Stimulated activated CD8-positive, alpha-beta memory T cell treated with anti-CD3 and anti-CD28 coated beads, Interleukin-4, amount 100 ng/mL, for 24 hours (primary cell): ENCODE measurements around the gene SELENON.

Experiments
- DNase-seq: peaks from one replicate; pipeline ENCODE4 v3.0.0-alpha.2; 2020; ENCODE audit warnings: low read depth

The SELENON gene

DNA sequence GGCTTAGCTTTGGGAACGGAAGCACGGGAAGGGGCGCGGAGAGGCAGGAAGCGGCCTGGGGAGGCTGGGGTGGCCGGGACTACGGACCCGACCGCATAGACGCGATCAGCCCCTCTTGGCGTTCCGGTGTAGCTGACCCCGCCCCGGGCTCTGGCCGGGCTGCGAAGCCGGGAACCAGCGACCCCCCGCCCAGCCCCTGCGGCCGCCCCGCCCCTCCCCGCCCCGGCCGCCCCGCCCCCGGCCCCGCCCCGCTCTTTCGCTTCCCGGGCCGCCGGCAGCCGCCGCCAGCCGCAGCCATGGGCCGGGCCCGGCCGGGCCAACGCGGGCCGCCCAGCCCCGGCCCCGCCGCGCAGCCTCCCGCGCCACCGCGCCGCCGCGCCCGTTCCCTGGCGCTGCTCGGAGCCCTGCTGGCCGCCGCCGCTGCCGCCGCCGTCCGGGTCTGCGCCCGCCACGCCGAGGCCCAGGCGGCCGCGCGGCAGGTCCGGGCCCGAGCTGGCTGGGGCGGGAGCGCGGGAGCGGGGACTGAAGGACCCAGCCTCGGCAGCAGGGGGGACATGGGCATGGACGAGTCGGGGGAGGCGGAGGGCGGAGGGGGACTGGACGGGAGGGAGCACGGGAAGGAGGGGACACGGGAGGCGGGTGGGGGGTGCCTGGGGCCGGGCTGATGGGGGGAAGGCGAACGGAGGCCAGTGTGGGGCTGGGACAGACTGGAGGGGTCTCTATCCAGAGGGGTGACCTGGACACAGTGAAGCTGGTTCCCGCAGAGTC, at the start of gene SELENON:
SELENON (plus strand) TSS at position 259 of the 768 bp plus-strand sequence; CDS start at position 297, 38 bp downstream.
- DNase-seq: no peak

DNA sequence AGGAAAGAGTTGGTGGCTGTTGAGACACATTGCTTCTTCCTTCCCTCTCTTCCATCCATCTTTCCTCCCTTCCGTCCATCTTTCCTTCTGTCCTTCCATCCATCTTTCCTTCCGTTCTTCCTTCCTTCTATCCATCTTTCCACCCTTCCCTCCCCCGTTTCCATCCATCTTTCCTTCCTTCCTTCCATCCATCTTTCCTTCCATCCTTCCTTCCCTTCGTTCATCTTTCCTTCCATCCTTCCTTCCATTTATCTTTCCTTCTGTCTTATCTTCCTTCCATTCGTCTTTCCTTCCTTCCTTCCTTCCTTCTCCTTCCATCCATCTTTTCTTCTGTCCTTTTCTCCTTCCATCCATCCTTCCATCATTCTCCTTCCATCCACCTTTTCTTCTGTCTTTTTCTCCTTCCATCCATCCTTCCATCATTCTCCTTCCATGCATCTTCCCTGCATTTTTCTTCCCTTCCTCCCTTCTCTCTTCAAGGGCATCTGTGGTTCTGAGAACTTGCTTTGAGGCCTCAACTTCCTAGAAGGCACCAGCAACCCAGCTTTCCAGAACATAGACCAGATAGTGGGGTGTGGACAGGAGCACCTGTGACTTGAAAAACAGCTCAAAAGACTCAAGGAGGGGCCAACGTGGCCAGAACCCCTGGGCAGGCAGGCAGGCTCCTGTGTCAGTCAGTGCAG, 48.9 kb upstream of the SELENON start:
- DNase-seq: no peak

GRCh38 chr1:25754470-25755181, 45.4 kb upstream of the SELENON start:
- DNase-seq: no peak

- DNase-seq: no peak
Measured at GRCh38 chr1:25755475-25756125, 44.4 kb upstream of the SELENON start.

DNA sequence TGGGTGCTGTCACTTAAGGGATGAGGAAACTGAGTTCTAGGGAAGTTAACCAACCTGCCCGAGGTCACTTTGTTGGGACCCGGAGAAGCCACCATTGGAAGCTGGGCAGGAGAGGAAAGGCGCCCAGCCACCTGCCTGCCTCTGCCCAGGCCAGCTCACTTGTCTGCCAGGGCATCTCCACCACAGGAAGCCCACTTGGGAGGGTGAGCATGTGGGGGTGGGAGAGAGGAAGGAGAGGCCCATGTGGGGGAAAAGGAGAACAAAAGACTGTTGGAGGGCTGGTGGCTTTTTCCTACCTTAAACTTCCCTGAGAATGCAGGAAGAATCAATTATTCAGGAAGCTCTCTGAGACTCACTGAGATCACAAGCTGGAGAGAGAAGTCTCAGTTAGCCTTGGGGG, 43.8 kb upstream of the SELENON start:
- no peak for DNase-seq

DNA sequence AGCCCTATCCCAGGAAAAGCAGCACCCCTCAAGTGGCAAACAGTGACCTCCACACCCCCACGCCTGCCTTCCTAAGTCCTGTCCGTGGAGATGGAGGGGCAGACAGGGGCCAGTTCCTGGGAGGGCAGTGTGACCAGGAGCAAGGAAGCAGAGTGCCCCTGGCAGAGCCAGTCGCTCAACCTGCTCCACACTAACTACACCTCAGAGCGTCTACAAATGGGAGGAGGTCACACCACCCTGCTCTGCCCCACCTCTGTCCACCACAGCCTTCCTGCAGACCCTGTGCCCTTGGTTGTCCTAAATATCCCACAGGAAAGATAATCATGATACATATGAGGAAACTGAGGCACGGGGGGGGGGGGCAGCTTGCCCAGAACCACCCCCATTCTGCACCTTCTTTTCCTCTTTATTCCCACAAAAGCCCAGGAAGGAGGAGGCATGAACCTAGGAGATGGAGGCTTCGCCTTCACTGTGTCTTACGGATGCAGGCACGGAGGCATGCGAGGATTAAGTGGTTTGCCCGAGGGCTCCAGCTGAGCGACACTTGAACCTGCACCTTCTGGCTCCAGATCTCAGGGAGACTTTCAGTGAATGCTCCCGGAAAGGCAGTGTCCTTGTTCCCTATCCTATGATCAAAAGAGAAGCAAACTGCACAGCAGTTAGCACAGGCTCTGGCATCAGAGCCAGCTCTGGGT, 42.7 kb upstream of the SELENON start:
- no peak for DNase-seq

GRCh38 chr1:25757846-25758185, 42.2 kb upstream of the SELENON start:
- DNase-seq: no peak

DNA sequence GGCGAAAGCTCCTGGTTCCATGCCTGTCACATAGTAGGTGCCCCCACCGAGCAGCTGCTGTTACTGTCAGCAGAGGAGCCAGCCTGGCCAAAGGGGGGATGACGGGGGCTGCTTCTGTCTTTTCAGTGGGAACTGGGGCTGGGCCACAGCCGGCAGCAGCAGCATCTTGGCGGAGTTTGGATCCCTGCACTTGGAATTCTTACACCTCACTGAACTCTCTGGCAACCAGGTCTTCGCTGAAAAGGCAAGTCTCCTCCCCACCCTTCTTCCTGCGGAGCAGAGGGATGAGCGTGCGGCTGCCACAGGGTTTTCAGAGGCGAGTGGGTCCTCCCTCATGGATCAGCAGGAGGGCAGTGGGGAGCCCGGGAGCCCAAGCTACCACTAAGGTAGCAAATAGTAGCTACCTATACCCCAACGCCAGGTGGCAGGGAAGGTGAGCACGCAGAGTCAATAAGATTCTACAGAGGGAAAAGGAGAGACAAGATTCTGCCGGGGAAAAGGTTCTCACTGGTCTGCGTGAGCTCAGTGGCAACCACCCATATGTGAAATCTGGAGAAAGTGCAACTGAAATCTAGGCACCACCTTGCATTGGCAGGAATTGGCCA, 41.4 kb upstream of the SELENON start:
- no peak for DNase-seq

GRCh38 chr1:25760122-25760719, 39.8 kb upstream of the SELENON start:
- DNase-seq: no peak

DNA sequence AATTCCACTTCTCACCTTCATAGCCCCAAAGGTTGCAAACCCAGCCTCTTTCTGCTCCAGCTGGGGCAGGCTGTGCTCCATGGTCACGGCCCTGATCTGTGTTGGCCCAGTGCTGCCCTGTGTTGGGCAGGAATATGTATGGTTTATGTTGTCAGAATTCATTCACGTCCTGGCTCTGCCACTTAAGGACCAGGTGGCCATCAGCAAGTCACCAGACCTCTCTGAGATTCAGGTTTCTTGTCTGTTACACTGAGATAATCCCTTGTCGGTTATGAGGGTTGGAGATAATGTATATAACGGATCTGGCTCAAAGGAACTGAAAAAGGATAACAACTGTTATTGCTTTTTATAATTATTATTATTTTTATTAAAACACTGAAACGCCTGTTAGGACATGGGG, 39.1 kb upstream of the SELENON start:
- DNase-seq: no peak

DNA sequence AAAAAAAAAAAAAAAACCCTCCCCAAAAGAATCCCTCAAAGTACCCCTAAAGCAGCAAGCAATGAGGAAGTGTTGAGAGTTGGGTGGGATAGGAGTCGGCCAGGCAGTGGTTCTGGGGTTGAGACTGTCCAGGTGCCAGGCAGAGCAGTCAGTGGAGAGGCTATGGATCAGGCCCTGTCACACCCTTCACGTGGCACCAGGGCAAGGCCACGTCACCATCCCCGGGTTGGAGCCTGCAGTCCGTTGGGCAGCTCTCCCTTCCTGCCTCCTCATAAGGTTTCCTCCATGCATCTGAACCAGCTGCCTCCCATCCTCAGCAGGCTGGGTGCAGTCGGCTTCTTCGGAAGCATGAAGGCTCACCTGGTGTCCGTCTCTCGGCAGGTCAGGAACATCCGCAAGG, 36.5 kb upstream of the SELENON start:
- DNase-seq: no peak

DNA sequence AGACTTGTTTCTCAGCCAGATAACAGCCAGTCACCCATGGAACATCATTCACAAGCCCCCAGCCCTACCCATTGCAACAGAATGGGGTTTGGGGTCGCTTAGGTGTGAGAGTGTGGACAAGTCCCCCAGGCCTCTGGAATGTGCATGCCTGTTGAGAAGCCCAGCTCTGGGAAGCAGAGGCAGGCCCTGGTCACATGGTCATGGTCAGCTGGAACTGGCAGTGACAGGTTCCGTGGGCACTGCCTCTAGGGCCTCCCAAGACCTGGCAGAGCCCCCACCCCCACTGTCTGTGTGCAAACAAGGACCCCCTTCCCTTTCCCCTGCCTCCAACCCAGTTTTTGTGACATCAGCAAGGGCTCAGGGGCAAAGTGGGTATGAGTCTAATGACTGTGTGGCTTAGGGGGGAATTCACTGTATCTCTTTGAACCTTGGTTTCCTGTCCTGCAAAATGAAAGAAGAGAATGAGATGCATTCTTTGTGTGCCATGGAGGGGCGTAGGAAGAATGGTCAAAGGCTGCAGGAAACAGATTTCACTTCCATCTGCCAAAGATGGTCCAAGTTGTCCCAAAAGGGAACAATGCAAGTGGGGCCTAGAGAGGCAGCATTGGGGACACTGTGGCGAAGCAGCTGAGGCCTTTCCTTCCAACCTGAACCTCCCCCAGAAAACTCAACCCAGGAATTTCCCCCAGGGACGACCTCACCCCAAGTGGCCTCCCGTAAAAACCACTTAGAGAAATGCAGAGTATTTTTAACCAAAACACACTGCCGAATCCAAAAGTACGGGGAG, 34.7 kb upstream of the SELENON start:
- no peak for DNase-seq

DNA sequence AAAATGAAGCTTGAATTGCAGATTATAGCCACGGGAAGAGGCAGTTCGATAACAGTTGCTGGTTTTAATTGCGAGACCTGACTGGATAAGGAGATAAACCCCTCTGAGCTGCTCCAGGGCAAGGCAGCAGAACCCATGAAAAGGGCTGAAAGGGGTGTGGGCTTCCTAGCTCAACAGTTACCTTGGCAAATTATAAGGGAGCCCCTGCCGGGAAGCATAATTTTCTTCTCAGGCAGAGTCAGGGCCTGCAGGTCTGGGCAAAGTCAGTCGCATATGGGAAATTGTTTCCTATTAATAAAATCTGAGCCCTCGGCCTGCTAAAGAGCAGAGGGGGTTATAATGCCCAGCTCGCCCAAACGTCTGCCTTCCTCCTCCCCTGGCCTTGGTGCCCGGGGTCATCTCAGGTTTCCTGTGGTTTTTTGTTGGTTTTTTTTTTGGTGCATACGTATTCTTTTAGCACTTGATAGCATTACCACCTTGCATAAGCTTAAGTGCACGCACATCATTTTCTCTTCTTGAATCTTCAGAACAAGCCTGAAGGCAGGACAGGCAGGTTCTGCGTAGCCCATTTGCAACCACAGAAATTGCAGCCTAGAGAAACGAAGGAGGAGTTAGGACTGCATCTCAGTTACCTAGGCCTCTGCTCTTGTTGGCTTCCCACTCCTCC, 33.9 kb upstream of the SELENON start:
- no peak for DNase-seq

DNA sequence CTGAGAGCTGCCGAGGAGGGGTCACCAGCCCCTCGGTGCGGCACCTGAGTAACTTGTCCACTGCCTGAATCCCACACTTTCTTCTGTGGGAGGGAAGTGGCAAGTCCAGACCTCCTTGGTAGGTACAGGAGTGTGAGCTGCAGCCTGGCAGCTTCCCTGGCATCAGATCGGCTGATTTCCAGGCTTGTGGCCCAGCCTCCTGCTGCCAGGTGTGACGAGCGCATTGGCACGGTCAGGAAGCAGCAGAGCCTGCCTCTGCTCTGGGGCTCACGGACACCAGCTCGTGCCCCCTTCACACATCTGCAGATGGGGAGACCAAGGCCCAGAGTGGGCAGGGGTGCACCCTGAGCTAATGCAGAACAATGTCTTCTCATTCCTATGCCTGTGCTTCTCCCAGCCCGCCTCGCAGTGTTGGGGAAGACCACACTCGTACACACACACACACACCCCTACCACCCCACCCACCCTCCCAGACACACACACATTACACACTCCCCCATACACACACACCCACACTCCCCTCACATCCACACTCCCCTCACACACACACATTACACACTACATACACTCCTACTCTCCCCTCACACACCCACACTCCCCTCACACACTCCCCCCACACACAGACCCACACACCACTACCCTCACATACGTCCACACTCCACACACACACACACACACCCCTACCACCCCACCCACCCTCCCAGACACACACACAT, 33.1 kb upstream of the SELENON start:
- DNase-seq: no peak

GRCh38 chr1:25767437-25767770, 32.6 kb upstream of the SELENON start:
- DNase-seq: no peak

GRCh38 chr1:25768999-25769398, 31.0 kb upstream of the SELENON start:
- no peak for DNase-seq

DNA sequence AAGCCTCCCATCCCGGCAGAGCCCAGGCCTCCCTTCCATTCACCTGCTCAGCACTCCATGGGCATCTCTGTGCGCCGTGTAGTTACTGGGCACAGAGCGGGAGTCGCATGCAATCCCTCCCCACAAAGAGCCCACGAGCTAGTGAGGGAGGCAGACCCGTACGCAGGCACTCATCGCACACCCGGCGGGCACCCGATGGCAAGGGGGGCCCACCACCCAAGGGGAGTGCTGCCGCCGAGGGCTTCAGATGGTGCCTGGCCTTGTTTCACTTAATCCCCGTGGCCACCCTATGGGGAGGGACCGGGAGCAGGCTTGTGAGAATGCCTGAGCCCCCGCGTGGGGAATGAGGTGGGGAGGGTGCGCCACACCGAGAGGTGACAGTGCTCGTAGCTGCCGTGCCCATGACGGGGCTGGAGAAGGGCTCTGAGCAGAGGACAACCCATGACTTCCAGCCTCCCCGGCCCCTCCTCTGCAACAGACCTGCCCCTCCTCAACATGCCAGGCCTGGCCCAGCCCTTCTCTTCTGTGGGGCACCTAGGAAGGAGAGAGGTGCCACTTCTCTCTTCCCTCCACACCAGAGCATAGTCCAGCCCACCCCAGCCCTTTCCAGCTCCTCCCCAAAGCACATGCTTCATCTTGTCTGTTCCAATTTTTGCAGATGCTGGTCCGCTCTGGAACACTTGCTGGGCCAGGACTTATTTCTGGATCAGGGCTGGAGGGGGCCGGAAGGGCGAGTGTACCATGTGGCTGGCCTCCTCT, 30.2 kb upstream of the SELENON start:
- DNase-seq: no peak

DNA sequence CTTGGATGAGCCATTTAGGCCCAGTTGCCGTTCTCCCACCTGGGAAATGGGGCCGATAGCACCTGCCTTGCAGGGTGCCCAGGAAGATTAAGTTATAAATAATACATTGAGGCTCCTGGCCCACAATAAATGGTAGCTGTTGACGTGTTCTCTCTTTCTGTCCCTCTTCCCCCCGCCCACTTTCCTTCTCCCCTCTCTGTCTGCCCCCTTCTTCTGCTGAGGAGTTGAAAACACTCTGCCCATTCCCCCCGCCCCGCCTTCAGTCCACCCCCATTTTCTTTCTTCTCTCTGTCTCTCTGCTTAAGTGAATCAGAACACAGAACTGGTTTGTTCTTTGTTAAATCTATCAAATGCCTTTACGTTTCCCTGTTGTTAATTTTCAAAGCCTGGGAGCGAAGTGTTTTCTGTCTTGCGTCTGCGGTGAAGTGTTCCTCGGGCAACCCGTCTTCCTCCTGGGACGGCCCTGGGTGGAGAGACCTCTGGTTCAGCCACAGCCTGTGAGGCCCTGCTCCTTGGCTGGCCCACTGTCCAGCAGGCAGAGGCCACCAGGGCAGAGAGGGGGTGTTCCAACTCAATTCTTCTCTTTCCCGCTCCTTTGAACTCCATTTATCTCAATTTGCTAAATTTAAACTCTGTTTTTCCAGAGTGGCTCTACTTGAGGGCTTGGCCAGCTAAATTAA, 29.3 kb upstream of the SELENON start:
- no peak for DNase-seq
